Left ventricle myocardium inferior (tissue), 1 donor: ENCODE results near the gene SUDS3. TPM values are rescaled to one million over a fixed set of nuclear protein-coding genes. Genes with fewer than 3 reads are reported as not detected.

Experiments
- DNase-seq: peaks from one replicate; pipeline ENCODE4 v3.0.0-alpha.2; 2020
- H3K27ac ChIP-seq: fragments of 200-600 bp; replicated peaks from 2 replicates; pipeline ENCODE4 v1.8.0; 2021
- H3K27me3 ChIP-seq: fragments of 200-600 bp; 2 replicates; pipeline ENCODE4 v1.8.0; 2021; ENCODE audit warnings: low read depth
- H3K36me3 ChIP-seq: fragments of 200-600 bp; 2 replicates; pipeline ENCODE4 v1.8.0; 2021
- H3K4me1 ChIP-seq: fragments of 200-600 bp; 2 replicates; pipeline ENCODE4 v1.8.0; 2021
- H3K4me3 ChIP-seq: fragments of 200-600 bp; 2 replicates; pipeline ENCODE4 v1.8.0; 2021; ENCODE audit warnings: mild to moderate bottlenecking, moderate library complexity
- H3K9me3 ChIP-seq: fragments of 200-600 bp; replicated peaks from 2 replicates; pipeline ENCODE4 v1.8.0; 2021
- CTCF ChIP-seq: fragments of 200-600 bp; IDR thresholded peaks from 2 replicates; pipeline ENCODE4 v1.8.0; 2021; ENCODE audit warnings: antibody characterized with exemption, mild to moderate bottlenecking, borderline replicate concordance
- intact Hi-C: fragments of 100-400 bp; cut with micrococcal nuclease; formaldehyde crosslinking; loops from one replicate; pipeline ENCODE4 v1.11.0; 2022
- total RNA-seq: library from RNA; stranded (reverse); fragmentation: NEBNext Ultra II Directional; extraction: Animal tissue kit (Norgen Biotek cat#: 25700); gene quantifications from one replicate; pipeline ENCODE4 v1.2.1, GENCODE V29; 2021
- donor health status: DM: no; HTN: yes; CAD: no; lungs with severe emphysema.

Gene SUDS3
- total RNA-seq, 1 donor from 2014 or later, result 20.4 TPM

GRCh38 chr12:118355843-118356242 is 20.5 kb upstream of the SUDS3 start:
- no peak for DNase-seq
- no peak for TF ChIP-seq CTCF
- peaks cover 34% of the 10 kb centered on the region for H3K4me1 ChIP-seq
- intact Hi-C loops, result no loop called here
- H3K36me3 ChIP-seq, result no peaks in the 10 kb centered on the region
- no peaks in the 10 kb centered on the region for H3K27me3 ChIP-seq
- no peak overlapping the region for H3K27ac ChIP-seq
- H3K9me3 ChIP-seq, result no peaks in the 10 kb centered on the region
- no peak overlapping the region for H3K4me3 ChIP-seq

GRCh38 chr12:118356809-118357256 is 19.5 kb upstream of the SUDS3 start:
- H3K4me3 ChIP-seq, result peak overlapping the region; percentile 9
- no peaks in the 10 kb centered on the region for H3K9me3 ChIP-seq
- H3K27ac ChIP-seq, result peak overlapping the region; percentile 58
- no peak for DNase-seq
- H3K36me3 ChIP-seq, result no peaks in the 10 kb centered on the region
- intact Hi-C loops, result no loop called here
- peaks cover 34% of the 10 kb centered on the region for H3K4me1 ChIP-seq
- no peak for TF ChIP-seq CTCF
- no peaks in the 10 kb centered on the region for H3K27me3 ChIP-seq

GRCh38 chr12:118357257-118358007 is 18.9 kb upstream of the SUDS3 start:
- no peaks in the 10 kb centered on the region for H3K36me3 ChIP-seq
- H3K27ac ChIP-seq, result peak overlapping the region; percentile 58
- no peak for TF ChIP-seq CTCF
- no peak for DNase-seq
- no peaks in the 10 kb centered on the region for H3K27me3 ChIP-seq
- H3K9me3 ChIP-seq, result no peaks in the 10 kb centered on the region
- H3K4me1 ChIP-seq, result peaks cover 34% of the 10 kb centered on the region
- intact Hi-C loops, result no loop called here
- peak overlapping the region; percentile 9 for H3K4me3 ChIP-seq

- peak overlapping the region; percentile 58 for H3K27ac ChIP-seq
- peaks cover 34% of the 10 kb centered on the region for H3K4me1 ChIP-seq
- DNase-seq, result no peak
- H3K36me3 ChIP-seq, result no peaks in the 10 kb centered on the region
- no peak overlapping the region for H3K4me3 ChIP-seq
- H3K9me3 ChIP-seq, result no peaks in the 10 kb centered on the region
- no peaks in the 10 kb centered on the region for H3K27me3 ChIP-seq
- intact Hi-C loops, result no loop called here
- no peak for TF ChIP-seq CTCF
Observed at GRCh38 chr12:118358008-118358359, 18.4 kb upstream of the SUDS3 start.

- no peak for DNase-seq
- H3K36me3 ChIP-seq, result no peaks in the 10 kb centered on the region
- no peak overlapping the region for H3K4me3 ChIP-seq
- intact Hi-C loops, result no loop called here
- H3K4me1 ChIP-seq, result peaks cover 34% of the 10 kb centered on the region
- H3K27ac ChIP-seq, result no peak overlapping the region
- H3K27me3 ChIP-seq, result no peaks in the 10 kb centered on the region
- no peak for TF ChIP-seq CTCF
- H3K9me3 ChIP-seq, result no peaks in the 10 kb centered on the region
Observed at GRCh38 chr12:118358612-118359540, 17.5 kb upstream of the SUDS3 start.
